Stimulated activated CD8-positive, alpha-beta memory T cell treated with anti-CD3 and anti-CD28 coated beads, Interleukin-7, amount 100 ng/mL, for 24 hours (primary cell): ENCODE data around the gene PAPPA2.
"Not testable (repeated sequence)": the region's sequence is repeated elsewhere in the genome, so short reads cannot be mapped to it uniquely, and the experiment has no call there.

Experiments
- DNase-seq: peaks from one replicate; pipeline ENCODE4 v3.0.0-alpha.2; 2020; ENCODE audit warnings: low read depth

PAPPA2 gene

GRCh38 chr1:176552999-176553398 lies 90.0 kb downstream of the PAPPA2 start:
- no peak for DNase-seq

DNA sequence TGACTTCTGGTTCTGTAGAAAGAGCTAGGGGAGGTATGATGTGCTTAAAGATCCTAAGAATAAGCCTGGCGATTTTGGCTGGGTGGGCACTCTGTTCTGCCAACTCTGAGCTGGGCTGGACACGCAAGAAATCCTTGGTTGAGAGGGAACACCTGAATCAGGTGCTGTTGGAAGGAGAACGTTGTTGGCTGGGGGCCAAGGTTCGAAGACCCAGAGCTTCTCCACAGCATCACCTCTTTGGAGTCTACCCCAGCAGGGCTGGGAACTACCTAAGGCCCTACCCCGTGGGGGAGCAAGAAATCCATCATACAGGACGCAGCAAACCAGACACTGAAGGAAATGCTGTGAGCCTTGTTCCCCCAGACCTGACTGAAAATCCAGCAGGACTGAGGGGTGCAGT lies 93.3 kb downstream of the PAPPA2 start:
- DNase-seq, result no peak

DNA sequence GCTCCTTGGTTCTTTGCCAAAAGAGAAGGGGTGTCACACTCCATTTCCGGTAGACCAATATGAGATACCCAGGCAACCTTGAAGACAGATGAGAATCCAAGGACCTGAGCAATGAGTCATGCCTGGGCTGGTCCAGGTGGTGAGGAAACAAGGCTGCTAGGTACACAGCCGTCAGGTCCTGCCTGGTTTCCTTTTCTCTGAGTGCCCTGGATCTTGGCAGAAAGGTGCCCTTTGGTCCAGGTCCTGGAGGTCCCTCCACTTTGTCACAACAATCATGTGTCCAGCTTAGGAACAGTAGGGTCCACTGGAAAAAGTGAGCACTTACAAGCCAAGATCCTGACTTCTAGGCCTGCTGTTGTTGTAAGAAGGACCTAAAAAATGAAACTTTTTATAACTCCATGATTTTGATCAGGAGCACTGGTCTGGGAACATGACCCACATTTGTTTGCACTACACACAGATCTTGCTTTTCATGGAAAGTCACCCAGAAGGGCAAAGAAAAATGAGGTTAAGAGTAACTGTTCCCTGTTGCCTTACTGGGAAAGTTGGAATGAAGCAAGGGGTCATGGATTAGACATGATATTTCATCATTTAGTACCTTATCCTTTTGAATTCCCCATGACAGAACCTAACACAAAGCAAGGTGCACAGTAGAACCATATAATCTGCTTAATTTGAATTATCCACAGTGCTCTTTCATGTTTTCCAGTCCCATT lies 94.7 kb downstream of the PAPPA2 start:
- no peak for DNase-seq

DNA sequence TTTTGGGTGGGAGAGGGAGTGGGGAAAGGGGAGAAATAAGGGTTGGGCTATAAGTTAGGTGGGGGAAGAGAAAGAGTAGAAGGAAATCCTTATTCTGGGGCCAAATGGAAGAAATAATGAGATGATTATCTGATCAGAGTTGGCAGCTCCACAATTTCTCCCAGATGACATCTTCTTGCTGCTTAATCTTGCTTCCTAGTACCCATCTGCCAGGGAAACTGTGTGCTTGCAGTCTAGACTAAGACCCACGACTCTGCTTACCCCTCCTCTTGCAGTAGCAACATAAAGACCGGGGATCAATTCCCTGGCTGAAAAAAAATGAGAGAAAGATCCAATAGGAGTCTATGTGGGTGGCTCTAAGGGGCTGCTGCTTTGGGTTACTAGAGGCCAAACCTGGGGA lies 95.6 kb downstream of the PAPPA2 start:
- no peak for DNase-seq

DNA sequence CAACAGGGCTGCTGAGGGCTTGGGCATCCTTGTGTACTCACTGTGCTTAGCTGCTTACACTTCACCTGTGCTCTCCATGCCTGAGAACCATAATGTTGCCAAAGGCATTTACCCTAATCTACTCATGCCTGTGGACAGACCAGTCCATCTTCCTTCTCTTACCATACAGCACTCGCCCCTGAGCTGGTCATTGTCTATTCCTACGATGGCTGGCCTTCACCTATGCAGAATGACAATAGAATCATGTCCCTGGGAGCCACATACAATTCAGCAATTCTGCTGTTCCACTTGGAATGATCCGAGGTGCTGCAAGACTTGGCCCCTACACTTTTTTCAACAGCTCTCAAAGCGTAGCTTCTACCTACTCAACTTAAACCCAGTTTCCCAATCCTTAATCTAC lies 96.5 kb downstream of the PAPPA2 start:
- DNase-seq, result no peak

GRCh38 chr1:176559878-176560277 lies 96.9 kb downstream of the PAPPA2 start:
- no peak for DNase-seq

DNA sequence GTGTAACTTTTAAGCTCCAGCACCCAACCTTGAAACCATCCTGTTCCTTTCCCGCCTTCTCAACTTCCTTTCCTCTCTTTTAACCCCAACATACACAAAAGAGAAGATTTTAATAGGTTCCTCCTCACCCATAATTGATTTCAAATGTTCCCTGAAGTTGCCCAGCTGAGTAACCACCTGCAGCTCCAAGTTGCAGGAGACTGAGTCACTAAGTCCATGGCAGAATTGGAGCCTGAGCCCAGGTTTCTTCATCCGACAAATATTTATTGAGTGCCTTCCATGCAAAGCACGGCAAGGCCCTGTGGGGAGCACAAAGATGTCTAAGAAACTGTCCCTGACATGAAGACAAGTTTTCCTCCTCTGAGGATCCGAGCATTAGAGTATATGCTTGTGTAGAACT lies 97.7 kb downstream of the PAPPA2 start:
- DNase-seq, result no peak

DNA sequence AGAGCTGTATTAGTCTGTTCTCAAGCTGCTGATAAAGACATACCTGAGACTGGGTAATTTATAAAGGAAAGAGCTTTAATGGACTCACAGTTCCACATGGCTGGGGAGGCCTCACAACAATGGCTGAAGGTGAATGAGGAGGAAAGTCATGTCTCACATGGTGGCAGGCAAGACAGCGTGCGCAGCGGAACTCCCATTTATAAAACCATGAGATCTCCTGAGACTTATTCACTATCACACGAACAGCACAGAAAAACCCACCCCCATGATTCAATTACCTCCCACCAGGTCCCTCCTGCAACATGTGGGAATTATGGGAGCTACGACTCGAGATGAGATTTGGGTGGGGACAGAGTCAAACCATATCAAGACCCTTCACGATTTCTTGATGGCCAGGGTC lies 98.8 kb downstream of the PAPPA2 start:
- not testable (repeated sequence) for DNase-seq

DNA sequence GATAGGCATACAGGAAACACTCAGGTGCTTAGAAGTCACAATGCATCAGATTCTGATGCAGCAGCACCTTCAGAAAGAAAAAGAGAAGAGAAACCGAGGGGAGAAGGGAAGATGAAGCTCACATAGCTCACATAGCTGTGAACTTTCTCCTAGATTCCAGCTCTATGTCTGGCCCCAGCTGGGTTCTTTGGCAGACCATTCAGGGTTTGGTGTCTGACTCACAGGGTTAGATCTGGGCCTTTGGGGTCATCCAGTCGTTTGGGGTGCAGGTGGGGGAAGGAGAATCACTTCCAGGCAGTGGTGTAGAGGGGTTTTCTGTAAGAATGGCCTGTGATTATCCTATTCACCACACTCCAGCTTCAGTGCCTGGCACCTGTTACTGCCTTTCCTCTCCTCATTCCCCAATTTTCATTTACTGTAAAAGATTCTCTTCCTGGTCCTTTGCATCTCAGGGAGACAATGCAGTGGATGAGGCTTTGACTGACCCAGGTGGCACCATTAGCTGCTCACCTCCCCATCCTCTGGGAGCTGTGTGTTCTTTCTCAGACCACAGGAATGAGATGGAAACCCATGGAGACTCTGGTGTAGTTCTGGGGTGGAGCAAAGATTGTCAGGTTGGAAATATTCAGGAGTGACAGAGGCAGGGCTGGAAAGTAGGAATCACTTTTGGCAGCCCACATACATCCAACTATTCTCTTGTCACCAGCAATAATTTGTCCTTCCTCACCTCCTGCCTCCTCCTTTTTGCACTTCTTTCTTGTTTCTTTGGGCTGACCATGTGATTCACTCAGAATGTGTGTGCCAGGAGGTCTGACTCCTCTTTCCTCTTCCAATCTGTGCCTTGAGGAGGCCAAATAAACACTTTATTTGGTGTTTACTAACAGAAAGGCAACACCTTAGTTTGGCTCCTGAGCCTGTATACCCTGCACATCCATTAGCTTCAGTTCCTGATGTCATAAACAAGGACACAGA lies 103.3 kb downstream of the PAPPA2 start:
- no peak for DNase-seq

DNA sequence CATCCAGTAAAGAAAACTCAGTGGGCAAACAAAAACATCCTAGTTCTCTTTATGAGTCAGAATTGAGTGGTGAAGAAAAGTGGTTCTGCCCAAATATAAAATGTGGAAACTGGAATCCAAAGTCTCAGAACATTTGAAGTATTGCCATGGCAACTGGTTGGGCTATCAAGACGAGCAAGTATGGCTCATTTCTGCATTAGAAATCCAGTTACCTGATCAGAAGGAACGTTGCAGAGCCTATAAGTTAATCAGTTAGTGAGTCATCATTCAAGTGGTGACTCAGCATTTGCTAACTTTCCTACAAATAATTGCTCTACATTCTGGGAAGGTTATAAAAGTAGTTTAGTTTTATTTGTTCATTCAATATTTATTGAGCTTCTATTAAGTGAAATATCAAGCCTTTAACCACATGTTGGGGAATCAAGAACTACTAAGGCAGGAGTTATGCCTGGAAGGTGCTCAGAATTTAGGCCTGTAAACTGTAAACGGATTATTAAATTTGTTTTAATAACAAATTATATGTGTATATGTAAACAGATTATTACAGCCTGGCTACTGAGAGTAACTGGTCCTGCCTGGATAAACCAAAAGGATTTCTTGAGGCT lies 104.3 kb downstream of the PAPPA2 start:
- DNase-seq, result no peak

DNA sequence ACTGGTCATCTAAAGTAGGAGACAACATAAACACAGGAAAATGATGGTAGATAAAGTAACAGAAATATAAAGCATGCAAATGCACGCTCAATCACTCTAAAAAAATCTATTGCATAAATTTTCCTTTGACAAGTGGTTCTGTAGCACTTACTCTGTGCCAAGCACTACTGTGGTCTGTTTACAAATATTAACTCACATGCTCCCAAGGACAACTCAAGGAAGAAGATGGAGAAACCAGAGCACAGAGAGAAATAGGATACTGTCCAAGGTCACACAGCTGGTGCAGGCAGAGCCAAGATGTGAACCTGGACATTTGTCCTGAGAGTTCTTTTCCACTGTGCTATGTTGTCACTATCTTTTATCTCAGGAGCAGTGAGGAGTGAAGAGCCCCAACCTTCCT lies 105.2 kb downstream of the PAPPA2 start:
- no peak for DNase-seq

- DNase-seq, result no peak
These were observed 111.8 kb downstream of the PAPPA2 start for GRCh38 chr1:176574756-176575155.

DNA sequence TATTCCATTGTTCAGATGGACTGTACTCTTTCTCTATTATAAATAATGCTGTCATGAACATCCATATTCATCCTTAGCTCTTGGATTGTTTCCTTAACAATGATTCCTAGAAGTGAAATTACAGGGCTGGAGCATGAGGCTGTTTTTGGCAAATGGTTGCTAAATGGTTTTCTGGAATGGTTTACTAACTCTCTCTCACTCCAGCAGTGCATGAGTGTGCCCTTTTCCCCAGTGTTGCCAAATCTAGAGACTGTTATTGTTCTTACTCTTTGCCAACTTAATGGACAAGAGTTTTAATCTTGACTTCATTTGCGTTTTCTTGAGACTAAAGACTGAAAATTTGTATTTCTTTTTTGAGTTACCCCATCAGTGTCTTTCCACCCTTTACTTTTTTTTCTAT lies 113.0 kb downstream of the PAPPA2 start:
- DNase-seq, result no peak

GRCh38 chr1:176576670-176577069 lies 113.7 kb downstream of the PAPPA2 start:
- no peak for DNase-seq

GRCh38 chr1:176577646-176578197 lies 114.7 kb downstream of the PAPPA2 start:
- DNase-seq, result no peak

DNA sequence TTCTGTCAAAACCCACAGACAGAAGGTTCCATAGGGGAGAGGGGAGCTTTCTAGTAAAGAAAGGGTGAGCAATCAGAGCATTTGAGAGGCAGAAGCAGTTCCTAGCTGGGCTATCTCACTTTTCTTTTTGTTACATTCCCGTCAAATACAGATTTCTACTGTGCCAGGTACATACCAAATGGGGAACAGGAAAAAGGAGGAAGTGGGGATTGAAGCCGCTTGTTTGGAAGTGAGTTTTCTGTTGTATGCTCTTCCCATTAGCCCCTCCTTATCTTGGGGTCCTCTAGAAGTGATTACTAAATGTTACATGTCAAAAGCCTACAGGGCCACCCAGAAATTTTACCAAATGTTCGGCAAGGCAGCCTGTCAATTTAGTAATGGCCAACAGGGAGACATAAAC lies 116.1 kb downstream of the PAPPA2 start:
- DNase-seq, result no peak

GRCh38 chr1:176595217-176595616 lies 132.2 kb downstream of the PAPPA2 start:
- no peak for DNase-seq

DNA sequence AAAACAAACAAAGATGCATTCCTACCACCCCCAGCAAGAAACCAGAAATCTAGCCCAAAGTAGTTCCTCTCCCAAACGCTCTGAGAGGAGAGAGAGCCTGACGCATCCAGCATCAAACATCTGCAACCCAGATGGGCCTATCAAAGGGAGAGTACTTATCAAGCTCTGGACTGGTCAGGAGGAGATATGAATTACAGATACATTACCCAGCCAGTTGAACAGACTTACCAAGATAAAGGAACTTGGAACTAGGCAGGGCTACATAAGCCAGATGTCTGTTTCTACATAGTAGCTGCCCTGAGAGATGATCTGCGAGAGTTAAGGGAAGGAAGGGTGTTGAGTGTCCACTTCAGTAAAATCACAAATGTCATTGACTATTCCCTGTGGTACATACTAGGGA lies 138.4 kb downstream of the PAPPA2 start:
- DNase-seq, result no peak

DNA sequence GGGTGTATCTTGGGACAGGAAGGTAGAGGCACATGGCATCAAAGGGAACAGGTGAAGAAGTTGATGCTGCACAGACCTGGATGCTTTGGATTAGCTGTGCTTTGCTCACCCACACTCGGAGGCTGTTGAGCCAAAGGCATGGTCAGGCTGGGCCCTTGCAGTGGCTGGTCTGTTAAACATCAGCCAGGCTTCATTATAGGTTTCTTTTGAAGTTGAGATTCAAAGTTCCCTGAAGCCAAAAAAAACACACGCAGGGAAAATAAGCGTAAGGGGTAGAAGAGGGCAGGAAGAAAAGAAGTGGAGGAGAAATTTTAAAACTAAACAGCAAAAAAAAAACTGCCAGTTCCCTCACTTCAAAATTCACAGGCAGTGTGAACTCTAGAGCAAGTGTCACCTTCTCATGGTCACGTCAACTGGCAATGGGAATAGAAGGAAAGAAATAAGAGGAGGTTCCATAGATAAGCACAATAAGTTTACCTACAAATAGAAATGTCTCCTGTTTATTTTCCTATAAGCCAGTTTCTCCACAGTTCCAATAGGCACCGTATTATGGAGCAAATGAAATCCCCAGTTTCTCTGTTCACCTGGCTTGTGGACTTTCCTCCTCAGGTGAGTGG lies 139.5 kb downstream of the PAPPA2 start:
- no peak for DNase-seq

DNA sequence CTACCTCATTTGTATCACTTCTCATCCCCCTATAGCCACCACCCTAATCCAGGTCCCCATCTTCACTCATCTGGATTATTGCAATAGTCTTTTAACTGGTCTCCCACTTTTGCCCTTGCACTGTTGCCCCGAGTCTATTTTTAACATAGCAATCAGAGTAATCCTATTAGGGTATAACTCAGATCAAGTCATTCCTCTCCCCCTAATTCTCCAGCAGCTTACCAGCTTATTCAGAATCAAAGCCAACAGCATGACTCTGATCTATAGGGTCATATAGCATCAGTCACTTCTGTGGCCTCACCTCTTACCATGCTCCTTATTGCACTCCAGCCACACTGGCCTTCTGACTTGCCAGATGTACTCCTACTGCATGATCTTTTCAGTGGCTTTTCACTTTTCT lies 140.7 kb downstream of the PAPPA2 start:
- no peak for DNase-seq

GRCh38 chr1:176604461-176604860 lies 141.5 kb downstream of the PAPPA2 start:
- no peak for DNase-seq

DNA sequence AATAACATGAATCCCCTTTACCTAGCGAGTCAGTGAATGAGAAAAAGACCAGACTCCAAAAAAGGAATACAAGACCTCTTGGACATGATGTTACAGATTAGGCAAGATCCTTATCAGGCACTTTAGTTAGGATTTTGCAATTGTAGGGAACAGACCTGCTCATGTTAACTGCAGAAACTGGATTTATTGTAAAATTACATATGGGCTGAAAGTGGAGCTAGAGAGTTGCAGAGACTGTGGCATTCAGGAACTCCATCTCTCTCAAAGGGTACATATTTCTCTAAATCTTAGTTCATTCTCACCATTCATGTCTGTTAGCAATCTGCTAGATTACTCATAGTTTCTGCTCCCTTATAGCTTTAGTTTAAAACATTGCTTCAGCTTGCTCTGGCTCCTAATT lies 142.2 kb downstream of the PAPPA2 start:
- no peak for DNase-seq
